ENCODE measurements around the gene TSG101. TPM values are rescaled to one million over a fixed set of nuclear protein-coding genes. Genes with fewer than 3 reads are reported as not detected.

TSG101 gene
- total RNA-seq, 1 donor from 2014 or later: 115 TPM

- H3K4me3 ChIP-seq: no peak overlapping the region
- H3K27me3 ChIP-seq: no peaks in the 10 kb centered on the region
- H3F3A ChIP-seq (ENCODE audit: low read depth): no peaks in the 10 kb centered on the region
- TF ChIP-seq EZH2 (IDR thresholded peaks at IDR 0.05) (no peak), EZH2phosphoT487 (IDR thresholded peaks at IDR 0.05) (no peak), CTCF (IDR thresholded peaks at IDR 0.05) (no peak)
- H3K9me3 Mint-ChIP-seq: no peaks in the 10 kb centered on the region
- H3K79me2 ChIP-seq (ENCODE audit: low read depth): no peaks in the 10 kb centered on the region
- H3K27ac ChIP-seq: no peak overlapping the region
- no peaks in the 10 kb centered on the region for H3K27me3 Mint-ChIP-seq (ENCODE audit: insufficient read depth, low read depth)
- H3K36me3 ChIP-seq: no peaks in the 10 kb centered on the region
- H4K20me1 ChIP-seq (ENCODE audit: low read depth): no peaks in the 10 kb centered on the region
- no peak overlapping the region for H2AFZ ChIP-seq (replicated peaks)
- peaks cover 38% of the 10 kb centered on the region for H3K36me3 Mint-ChIP-seq
- H3K4me2 ChIP-seq: no peak overlapping the region
- no peak overlapping the region for H3K4me3 Mint-ChIP-seq
- no peak overlapping the region for H3K9ac ChIP-seq
- no peaks in the 10 kb centered on the region for H3K4me1 Mint-ChIP-seq
- no peaks in the 10 kb centered on the region for H3K9me3 ChIP-seq (ENCODE audit: low read depth)
- H3K27ac Mint-ChIP-seq: no peak overlapping the region
- no peaks in the 10 kb centered on the region for H3K4me1 ChIP-seq
- DNase-seq (ENCODE audit: low spot score): no peak
These were observed 47.7 kb downstream of the TSG101 start for GRCh38 chr11:18479063-18479462.

GRCh38 chr11:18472587-18472986 is 54.2 kb downstream of the TSG101 start:
- Histone ChIP-seq H3K4me2 (no peak overlapping the region), H3K9me3 (ENCODE audit: low read depth) (no peaks in the 10 kb centered on the region), H3K27me3 (no peaks in the 10 kb centered on the region), H3K9ac (no peak overlapping the region), H3K4me3 (no peak overlapping the region), H2AFZ (replicated peaks) (no peak overlapping the region), H3F3A (ENCODE audit: low read depth) (no peaks in the 10 kb centered on the region), H3K36me3 (no peaks in the 10 kb centered on the region), H3K4me1 (no peaks in the 10 kb centered on the region), H3K27ac (no peak overlapping the region), H4K20me1 (ENCODE audit: low read depth) (no peaks in the 10 kb centered on the region), H3K79me2 (ENCODE audit: low read depth) (no peaks in the 10 kb centered on the region)
- DNase-seq (ENCODE audit: low spot score): no peak
- H3K9me3 Mint-ChIP-seq: no peaks in the 10 kb centered on the region
- no peaks in the 10 kb centered on the region for H3K27me3 Mint-ChIP-seq (ENCODE audit: insufficient read depth, low read depth)
- H3K4me1 Mint-ChIP-seq: no peaks in the 10 kb centered on the region
- H3K27ac Mint-ChIP-seq: no peak overlapping the region
- no peak overlapping the region for H3K4me3 Mint-ChIP-seq
- no peak for TF ChIP-seq EZH2 (IDR thresholded peaks at IDR 0.05)
- no peak for TF ChIP-seq EZH2phosphoT487 (IDR thresholded peaks at IDR 0.05)
- TF ChIP-seq CTCF (IDR thresholded peaks at IDR 0.05): no peak
- H3K36me3 Mint-ChIP-seq: peaks cover 3% of the 10 kb centered on the region

GRCh38 chr11:18471995-18472394 is 54.7 kb downstream of the TSG101 start:
- no peaks in the 10 kb centered on the region for H4K20me1 ChIP-seq (ENCODE audit: low read depth)
- no peak overlapping the region for H3K9ac ChIP-seq
- no peak overlapping the region for H2AFZ ChIP-seq (replicated peaks)
- no peak overlapping the region for H3K4me3 Mint-ChIP-seq
- no peaks in the 10 kb centered on the region for H3K9me3 ChIP-seq (ENCODE audit: low read depth)
- TF ChIP-seq EZH2phosphoT487 (IDR thresholded peaks at IDR 0.05) (no peak), CTCF (IDR thresholded peaks at IDR 0.05) (no peak), EZH2 (IDR thresholded peaks at IDR 0.05) (no peak)
- no peaks in the 10 kb centered on the region for H3K9me3 Mint-ChIP-seq
- H3K27me3 Mint-ChIP-seq (ENCODE audit: insufficient read depth, low read depth): no peaks in the 10 kb centered on the region
- no peaks in the 10 kb centered on the region for H3K4me1 ChIP-seq
- H3K79me2 ChIP-seq (ENCODE audit: low read depth): no peaks in the 10 kb centered on the region
- no peak overlapping the region for H3K27ac ChIP-seq
- H3K27ac Mint-ChIP-seq: no peak overlapping the region
- H3K4me3 ChIP-seq: no peak overlapping the region
- H3K36me3 ChIP-seq: no peaks in the 10 kb centered on the region
- no peaks in the 10 kb centered on the region for H3K4me1 Mint-ChIP-seq
- no peak for DNase-seq (ENCODE audit: low spot score)
- H3K36me3 Mint-ChIP-seq: peaks cover 2% of the 10 kb centered on the region
- no peaks in the 10 kb centered on the region for H3K27me3 ChIP-seq
- no peak overlapping the region for H3K4me2 ChIP-seq
- H3F3A ChIP-seq (ENCODE audit: low read depth): no peaks in the 10 kb centered on the region
